Ovary (tissue), 3 donors: ENCODE measurements around the gene USP9X.

ENCODE experiments used
- CTCF ChIP-seq, 3 donors: fragments of 450-650 bp in 2 of 3; fragments of 200-600 bp in 1 of 3; IDR thresholded peaks; one replicate each; pipeline versions ENCODE4 v1.5.1 to v1.8.0; 2016 to 2022; ENCODE audit warnings: antibody characterized with exemption in 3 of 3, mild to moderate bottlenecking in 1 of 3
- EP300 ChIP-seq: sonication (generic); formaldehyde crosslinking; IDR thresholded peaks from one replicate; pipeline ENCODE4 v1.6.1; 2017; ENCODE audit warnings: antibody characterized with exemption
- donor health status: DM: no; HTN: no; CAD: no.

GRCh38 chrX:41233988-41234387 lies 148.7 kb downstream of the USP9X start:
- TF ChIP-seq CTCF (IDR thresholded peaks at IDR 0.05) (no peak), EP300 (no peak)
